HepG2 (cell line): Measurements from ENCODE around the gene PTPA. TPM values are rescaled to one million over a fixed set of nuclear protein-coding genes. Genes with fewer than 3 reads are reported as not detected.

Experiments used
- AGO2 ChIP-seq: fragments of 200-400 bp; formaldehyde crosslinking; optimal IDR thresholded peaks from 2 replicates; pipeline ENCODE3; 2017; ENCODE audit warnings: mild to moderate bottlenecking, low read depth, low read length, moderate library complexity
- GRHL1 ChIP-seq: sonication (generic); formaldehyde crosslinking; conservative IDR thresholded peaks from 2 replicates; pipeline ENCODE4 v1.8.0; 2022; ENCODE audit warnings: missing genetic modification reagents
- HNRNPH1 ChIP-seq: fragments of 200-400 bp; formaldehyde crosslinking; optimal IDR thresholded peaks from 2 replicates; pipeline ENCODE3; 2017; ENCODE audit warnings: mild to moderate bottlenecking, low read depth, low read length
- KLF6 ChIP-seq: IDR thresholded peaks from 2 replicates; pipeline ENCODE4 v1.8.0; 2016; ENCODE audit warnings: missing biosample characterization, missing genetic modification reagents
- PHF21A ChIP-seq: sonication (generic); formaldehyde crosslinking; IDR thresholded peaks from 2 replicates; pipeline ENCODE4 v1.5.0; 2020; ENCODE audit warnings: mild to moderate bottlenecking, missing genetic modification reagents
- RAD51 ChIP-seq: fragments of 450-650 bp; IDR thresholded peaks from 2 replicates; pipeline ENCODE4 v1.6.1; 2016; ENCODE audit warnings: borderline replicate concordance
- SIN3B ChIP-seq: fragments of 150-350 bp; IDR thresholded peaks from 2 replicates; pipeline ENCODE4 v1.6.1; 2014; ENCODE audit warnings: low read length
- SMARCC2 ChIP-seq: fragments of 450-650 bp; IDR thresholded peaks from 2 replicates; pipeline ENCODE4 v1.6.1; 2017; ENCODE audit warnings: antibody characterized with exemption, mild to moderate bottlenecking
- SNAI1 ChIP-seq: sonication (generic); formaldehyde crosslinking; IDR thresholded peaks from 2 replicates; pipeline ENCODE4 v1.5.0; 2020; ENCODE audit warnings: mild to moderate bottlenecking, missing genetic modification reagents, borderline replicate concordance
- TARDBP ChIP-seq: sonication (generic); formaldehyde crosslinking; IDR thresholded peaks from 2 replicates; pipeline ENCODE4 v1.8.0; 2022; ENCODE audit warnings: mild to moderate bottlenecking, missing genetic modification reagents
- TEAD3 ChIP-seq: optimal IDR thresholded peaks from 2 replicates; pipeline ENCODE3; 2016; ENCODE audit warnings: borderline replicate concordance
- ZNF281 ChIP-seq: sonication (generic); formaldehyde crosslinking; IDR thresholded peaks from 2 replicates; pipeline ENCODE4 v1.4.0; 2020; ENCODE audit warnings: missing genetic modification reagents, borderline replicate concordance
- ZNF296 ChIP-seq: sonication (generic); formaldehyde crosslinking; conservative IDR thresholded peaks from 2 replicates; pipeline ENCODE4 v1.5.0; 2020; ENCODE audit warnings: mild to moderate bottlenecking, missing genetic modification reagents
- ZNF33A ChIP-seq: sonication (generic); formaldehyde crosslinking; IDR thresholded peaks from 2 replicates; pipeline ENCODE4 v1.5.1; 2020; ENCODE audit warnings: missing genetic modification reagents, mild to moderate bottlenecking, moderate library complexity, borderline replicate concordance
- polyA plus RNA-seq, 8 experiments: library from polyadenylated mRNA; depleted of rRNA in 3 of 8; stranded (reverse) in 7 of 8; unstranded in 1 of 8; fragments of >200 nt; fragmentation: Illumina TruSeq in 4 of 8; extraction: Trizol in 4 of 8; gene quantifications; 2 replicates each; pipeline versions ENCODE4 v1.2.1 to v1.2.3, GENCODE V29; 2011 to 2016; ENCODE audit warnings: low read depth in 4 of 8, missing spikeins in 1 of 8, mixed read lengths in 1 of 8; ENCODE audit not compliant: insufficient read depth in 1 of 8
- total RNA-seq, 5 experiments: library from RNA; depleted of rRNA; stranded (reverse); fragments of >200 nt; fragmentation: Illumina TruSeq; extraction: Trizol; gene quantifications; 2 replicates each; pipeline ENCODE4 v1.2.3, GENCODE V29; 2016; ENCODE audit warnings: low read depth in 1 of 5
- TF ChIP-seq, protein P1 (sequence below): sonication (generic); formaldehyde crosslinking; IDR thresholded peaks from 2 replicates; pipeline ENCODE4 v1.4.0; 2020; ENCODE audit warnings: low read depth, mild to moderate bottlenecking, missing genetic modification reagents
- TF ChIP-seq, protein P2 (sequence below): sonication (generic); formaldehyde crosslinking; conservative IDR thresholded peaks from 2 replicates; pipeline ENCODE4 v1.8.0; 2022; ENCODE audit warnings: low read depth, missing genetic modification reagents
- TF ChIP-seq, protein P3 (sequence below): sonication (generic); formaldehyde crosslinking; IDR thresholded peaks from 2 replicates; pipeline ENCODE4 v1.4.0; 2020; ENCODE audit warnings: mild to moderate bottlenecking, missing genetic modification reagents

Gene PTPA
- total and polyA plus RNA-seq, 2 of the 13 experiments (the other 11 are each of a cell fraction or from before 2014, with no cell fraction given), result 79.3 to 105 TPM

GRCh38 chr9:129177791-129178567 is 66.8 kb downstream of the PTPA start, which contains the start of gene IER5L (continued):
- TF ChIP-seq, protein P1, sequence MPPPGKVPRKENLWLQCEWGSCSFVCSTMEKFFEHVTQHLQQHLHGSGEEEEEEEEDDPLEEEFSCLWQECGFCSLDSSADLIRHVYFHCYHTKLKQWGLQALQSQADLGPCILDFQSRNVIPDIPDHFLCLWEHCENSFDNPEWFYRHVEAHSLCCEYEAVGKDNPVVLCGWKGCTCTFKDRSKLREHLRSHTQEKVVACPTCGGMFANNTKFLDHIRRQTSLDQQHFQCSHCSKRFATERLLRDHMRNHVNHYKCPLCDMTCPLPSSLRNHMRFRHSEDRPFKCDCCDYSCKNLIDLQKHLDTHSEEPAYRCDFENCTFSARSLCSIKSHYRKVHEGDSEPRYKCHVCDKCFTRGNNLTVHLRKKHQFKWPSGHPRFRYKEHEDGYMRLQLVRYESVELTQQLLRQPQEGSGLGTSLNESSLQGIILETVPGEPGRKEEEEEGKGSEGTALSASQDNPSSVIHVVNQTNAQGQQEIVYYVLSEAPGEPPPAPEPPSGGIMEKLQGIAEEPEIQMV (CRISPR knock-in tag), result no peak; the same call in 1 of the 2 replicates
- TF ChIP-seq RAD51, result no peak
- peak; percentile 70; the same call in 1 of the 2 replicates for TF ChIP-seq TARDBP
- TF ChIP-seq SIN3B, result no peak
- TF ChIP-seq, protein P2, sequence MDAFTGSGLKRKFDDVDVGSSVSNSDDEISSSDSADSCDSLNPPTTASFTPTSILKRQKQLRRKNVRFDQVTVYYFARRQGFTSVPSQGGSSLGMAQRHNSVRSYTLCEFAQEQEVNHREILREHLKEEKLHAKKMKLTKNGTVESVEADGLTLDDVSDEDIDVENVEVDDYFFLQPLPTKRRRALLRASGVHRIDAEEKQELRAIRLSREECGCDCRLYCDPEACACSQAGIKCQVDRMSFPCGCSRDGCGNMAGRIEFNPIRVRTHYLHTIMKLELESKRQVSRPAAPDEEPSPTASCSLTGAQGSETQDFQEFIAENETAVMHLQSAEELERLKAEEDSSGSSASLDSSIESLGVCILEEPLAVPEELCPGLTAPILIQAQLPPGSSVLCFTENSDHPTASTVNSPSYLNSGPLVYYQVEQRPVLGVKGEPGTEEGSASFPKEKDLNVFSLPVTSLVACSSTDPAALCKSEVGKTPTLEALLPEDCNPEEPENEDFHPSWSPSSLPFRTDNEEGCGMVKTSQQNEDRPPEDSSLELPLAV (CRISPR knock-in tag), result no peak
- TF ChIP-seq GRHL1 (CRISPR knock-in tag), result no peak
- no peak for TF ChIP-seq ZNF281 (CRISPR knock-in tag)
- peak; percentile 94; the same call in 1 of the 2 replicates for TF ChIP-seq ZNF33A (CRISPR knock-in tag)
- TF ChIP-seq SMARCC2, result no peak
- TF ChIP-seq PHF21A (CRISPR knock-in tag), result peak; percentile 64; the same call in 1 of the 2 replicates
- peak; percentile 21 for TF ChIP-seq AGO2
- no peak for TF ChIP-seq HNRNPH1
- TF ChIP-seq, protein P3, sequence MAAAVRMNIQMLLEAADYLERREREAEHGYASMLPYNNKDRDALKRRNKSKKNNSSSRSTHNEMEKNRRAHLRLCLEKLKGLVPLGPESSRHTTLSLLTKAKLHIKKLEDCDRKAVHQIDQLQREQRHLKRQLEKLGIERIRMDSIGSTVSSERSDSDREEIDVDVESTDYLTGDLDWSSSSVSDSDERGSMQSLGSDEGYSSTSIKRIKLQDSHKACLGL, result peak; percentile 79; the same call in 1 of the 2 replicates
- TF ChIP-seq ZNF296, result no peak
- 0 out of 2 replicates have a peak, but pooled peaks have one; percentile 81 for TF ChIP-seq SNAI1 (CRISPR knock-in tag)
- TF ChIP-seq TEAD3 (CRISPR knock-in tag), result peak; percentile 25
- peak; percentile 95 for TF ChIP-seq KLF6 (CRISPR knock-in tag)
